Smooth muscle cell (in vitro differentiated cells): ENCODE data around the gene CSTPP1. TPM values are rescaled to one million over a fixed set of nuclear protein-coding genes. Genes with fewer than 3 reads are reported as not detected.

Source experiments
- DNase-seq: peaks from one replicate; lab custom pipeline; 2025; ENCODE audit not compliant: unreplicated experiment; lab: John Stamatoyannopoulos, UW
- H2AFZ ChIP-seq: fragments of 200-600 bp; sonication (generic); 2 replicates; pipeline ENCODE4 v1.6.0; 2016; ENCODE audit warnings: antibody characterized with exemption, low read depth, mild to moderate bottlenecking
- H3F3A ChIP-seq: fragments of 200-600 bp; sonication (generic); 2 replicates; pipeline ENCODE4 v1.6.0; 2017; ENCODE audit warnings: antibody characterized with exemption, low read depth
- H3K27ac ChIP-seq: fragments of 200-600 bp; sonication (generic); 2 replicates; pipeline ENCODE4 v1.5.1; 2016; ENCODE audit warnings: low read depth, mild to moderate bottlenecking
- H3K27me3 ChIP-seq: fragments of 200-600 bp; sonication (generic); 2 replicates; pipeline ENCODE4 v1.6.1; 2016; ENCODE audit warnings: low read depth, mild to moderate bottlenecking
- H3K36me3 ChIP-seq: fragments of 200-600 bp; sonication (generic); 2 replicates; pipeline ENCODE4 v1.5.1; 2016; ENCODE audit warnings: low read depth
- H3K4me1 ChIP-seq: fragments of 200-600 bp; sonication (generic); 2 replicates; pipeline ENCODE4 v1.5.1; 2016; ENCODE audit warnings: low read depth
- H3K4me2 ChIP-seq: fragments of 200-600 bp; sonication (generic); 2 replicates; pipeline ENCODE4 v1.6.0; 2016; ENCODE audit warnings: mild to moderate bottlenecking
- H3K4me3 ChIP-seq: fragments of 200-600 bp; sonication (generic); 2 replicates; pipeline ENCODE4 v1.5.1; 2016; ENCODE audit warnings: mild to moderate bottlenecking
- H3K79me2 ChIP-seq: fragments of 200-600 bp; sonication (generic); 2 replicates; pipeline ENCODE4 v1.6.0; 2016; ENCODE audit warnings: low read depth, mild to moderate bottlenecking
- H3K9ac ChIP-seq: fragments of 200-600 bp; sonication (generic); 2 replicates; pipeline ENCODE4 v1.6.0; 2016; ENCODE audit warnings: low read depth
- H3K9me3 ChIP-seq: fragments of 200-600 bp; sonication (generic); replicated peaks from 2 replicates; pipeline ENCODE4 v1.5.1; 2016; ENCODE audit warnings: low read depth
- H4K20me1 ChIP-seq: fragments of 200-600 bp; sonication (generic); 2 replicates; pipeline ENCODE4 v1.6.0; 2016; ENCODE audit warnings: low read depth
- CTCF ChIP-seq: fragments of 200-600 bp; sonication (generic); IDR thresholded peaks from 2 replicates; pipeline ENCODE4 v1.5.1; 2017; ENCODE audit warnings: borderline replicate concordance, mild to moderate bottlenecking, antibody characterized with exemption; ENCODE audit not compliant: insufficient read depth, poor library complexity, severe bottlenecking
- WGBS: methylation state at CpG from one replicate; pipeline ENCODE4 v1.1.7; 2016; ENCODE audit warnings: low lambda C conversion rate; 5-methylcytosine and 5-hydroxymethylcytosine counted together
- polyA plus RNA-seq: library from polyadenylated mRNA; unstranded; fragments of >200 nt; fragmentation: Nextera tagmentation; extraction: Ambion mirVana; gene quantifications from 2 replicates; pipeline ENCODE4 v1.2.1, GENCODE V29; 2016
- total RNA-seq: library from RNA; depleted of rRNA; stranded (reverse); fragments of >200 nt; gene quantifications from 2 replicates; pipeline ENCODE4 v1.2.3, GENCODE V29; 2014

CSTPP1 gene
- total and polyA plus RNA-seq, 2 experiments from 2014 or later: 37.4 to 44.8 TPM

- DNase-seq: peak; percentile 17
- Histone ChIP-seq H3K27ac (peak overlapping the region; percentile 70), H3K9ac (no peak overlapping the region), H3K9me3 (no peaks in the 10 kb centered on the region), H3K4me1 (peaks cover 34% of the 10 kb centered on the region), H3K79me2 (peaks cover 32% of the 10 kb centered on the region), H4K20me1 (no peaks in the 10 kb centered on the region), H3K4me2 (peak overlapping the region; percentile 84), H3F3A (peaks cover 13% of the 10 kb centered on the region), H2AFZ (no peak overlapping the region), H3K27me3 (no peaks in the 10 kb centered on the region), H3K4me3 (no peak overlapping the region), H3K36me3 (no peaks in the 10 kb centered on the region)
- WGBS: 4% methylated on average over 5 of the region's 5 CpGs
- TF ChIP-seq CTCF: no peak
These were observed 22.2 kb upstream of the CSTPP1 start for GRCh38 chr11:46914363-46914762.

- whole genome bisulfite sequencing: 67% methylated on average over 7 of the region's 7 CpGs
- H3K4me3 ChIP-seq: no peak overlapping the region
- H3K9me3 ChIP-seq: no peaks in the 10 kb centered on the region
- H3K27ac ChIP-seq: peak overlapping the region; percentile 70
- no peaks in the 10 kb centered on the region for H4K20me1 ChIP-seq
- no peak overlapping the region for H3K9ac ChIP-seq
- H3K4me2 ChIP-seq: peak overlapping the region; percentile 84
- H3K27me3 ChIP-seq: no peaks in the 10 kb centered on the region
- H3K4me1 ChIP-seq: peaks cover 38% of the 10 kb centered on the region
- H3F3A ChIP-seq: peaks cover 18% of the 10 kb centered on the region
- no peaks in the 10 kb centered on the region for H3K36me3 ChIP-seq
- peaks cover 32% of the 10 kb centered on the region for H3K79me2 ChIP-seq
- no peak for DNase-seq
- TF ChIP-seq CTCF: no peak
- no peak overlapping the region for H2AFZ ChIP-seq
These were observed 21.7 kb upstream of the CSTPP1 start for GRCh38 chr11:46914910-46915309.

GRCh38 chr11:46916286-46917108 lies 20.1 kb upstream of the CSTPP1 start:
- no peaks in the 10 kb centered on the region for H3K27me3 ChIP-seq
- peak; percentile 29 for TF ChIP-seq CTCF
- peaks cover 19% of the 10 kb centered on the region for H3K79me2 ChIP-seq
- peak overlapping the region; percentile 74 for H3K4me3 ChIP-seq
- H3K4me1 ChIP-seq: peaks cover 42% of the 10 kb centered on the region
- peak; percentile 34 for DNase-seq
- H3K4me2 ChIP-seq: peak overlapping the region; percentile 94
- no peaks in the 10 kb centered on the region for H4K20me1 ChIP-seq
- H3K9me3 ChIP-seq: no peaks in the 10 kb centered on the region
- no peaks in the 10 kb centered on the region for H3K36me3 ChIP-seq
- H3K27ac ChIP-seq: peak overlapping the region; percentile 61
- 7% methylated on average over 24 of the region's 24 CpGs for WGBS
- H3F3A ChIP-seq: peaks cover 26% of the 10 kb centered on the region
- peak overlapping the region; percentile 49 for H3K9ac ChIP-seq
- H2AFZ ChIP-seq: peak overlapping the region; percentile 83
